T-cell (primary cell): ENCODE measurements around the gene GZMH. TPM values are rescaled to one million over a fixed set of nuclear protein-coding genes. Genes with fewer than 3 reads are reported as not detected.
A peak's percentile ranks its signal among the peaks of the same experiment; 100 is the strongest.
"Not testable (repeated sequence)": the region's sequence is repeated elsewhere in the genome, so short reads cannot be mapped to it uniquely, and the experiment has no call there.

Experiments
- ATAC-seq, 4 experiments: fragments of 200-7000 bp in 3 of 4; fragments of 150-1000 bp in 1 of 4; cut with Tn5 transposase; replicated peaks in 1 of 4; 1 replicate in 3 of 4; 2 replicates in 1 of 4; pipeline ENCODE4 v1.10.0; 2021; ENCODE audit warnings: moderate library complexity in 3 of 4, mild to moderate bottlenecking in 2 of 4, moderate number of reproducible peaks in 1 of 4
- CTCF ChIA-PET, 2 donors: fragments of 300-600 bp; sonication (Branson Sonifier 250); formaldehyde crosslinking; loops; one replicate each; lab custom pipeline; 2022; ENCODE audit warnings: antibody characterized with exemption in 2 of 2; lab: Charles Lee
- POLR2A ChIA-PET, 2 donors: fragments of 300-600 bp; sonication (Branson Sonifier 250); formaldehyde crosslinking; loops; one replicate each; lab custom pipeline; 2022; ENCODE audit warnings: antibody characterized with exemption in 2 of 2; lab: Charles Lee
- DNase-seq, 35 experiments: peaks; one replicate each; pipeline versions ENCODE4 v3.0.0 to v3.0.0-alpha.2; 2013 to 2023
- H3K27ac ChIP-seq: one replicate; pipeline ENCODE4 v1.5.1; 2013; ENCODE audit warnings: low read length
- H3K27me3 ChIP-seq, 2 experiments: replicated peaks in 1 of 2; 1 replicate in 1 of 2; 2 replicates in 1 of 2; pipeline versions ENCODE4 v1.6.1 to v1.7.0; 2013; ENCODE audit warnings: low read length in 1 of 2, mixed read lengths in 1 of 2; ENCODE audit not compliant: control insufficient read depth in 2 of 2, insufficient read depth in 2 of 2; ENCODE audit errors: extremely low read depth in 1 of 2
- H3K36me3 ChIP-seq, 2 donors: 1 replicate in 1 of 2; 2 replicates in 1 of 2; pipeline versions ENCODE4 v1.6.1 to v1.7.0; 2013; ENCODE audit warnings: low read length in 1 of 2; ENCODE audit not compliant: control insufficient read depth in 2 of 2, insufficient read depth in 1 of 2; ENCODE audit errors: extremely low read depth in 1 of 2
- H3K4me1 ChIP-seq, 2 experiments: 1 replicate in 1 of 2; 2 replicates in 1 of 2; pipeline versions ENCODE4 v1.6.1 to v1.7.0; 2013; ENCODE audit warnings: low read length in 2 of 2, mixed read lengths in 1 of 2; ENCODE audit not compliant: insufficient read depth in 2 of 2, control insufficient read depth in 1 of 2; ENCODE audit errors: extremely low read depth in 1 of 2
- H3K4me3 ChIP-seq, 2 donors: 1 replicate in 1 of 2; 2 replicates in 1 of 2; pipeline versions ENCODE4 v1.5.1 to v1.7.0; 2013; ENCODE audit warnings: mild to moderate bottlenecking in 2 of 2, low read length in 1 of 2, moderate library complexity in 1 of 2; ENCODE audit not compliant: control insufficient read depth in 1 of 2; ENCODE audit errors: extremely low read depth in 1 of 2
- H3K9me3 ChIP-seq: 2 replicates; pipeline ENCODE4 v1.7.0; 2013
- H3K27ac Mint-ChIP-seq, 2 donors: one replicate each; pipeline ENCODE4 v1.8.0; 2020 to 2021; ENCODE audit warnings: mild to moderate bottlenecking in 2 of 2, mixed read lengths in 2 of 2
- H3K27me3 Mint-ChIP-seq, 2 donors: one replicate each; pipeline ENCODE4 v1.8.0; 2021 to 2022; ENCODE audit warnings: mixed read lengths in 2 of 2
- H3K36me3 Mint-ChIP-seq: one replicate; pipeline ENCODE4 v1.8.0; 2021; ENCODE audit warnings: mixed read lengths
- H3K4me1 Mint-ChIP-seq, 3 donors: one replicate each; pipeline ENCODE4 v1.8.0; 2020 to 2022; ENCODE audit warnings: mixed read lengths in 3 of 3, mild to moderate bottlenecking in 1 of 3
- H3K4me3 Mint-ChIP-seq, 3 donors: one replicate each; pipeline ENCODE4 v1.8.0; 2020 to 2022; ENCODE audit warnings: mild to moderate bottlenecking in 3 of 3, mixed read lengths in 3 of 3, moderate library complexity in 3 of 3
- H3K9me3 Mint-ChIP-seq, 3 donors: one replicate each; pipeline ENCODE4 v1.8.0; 2020 to 2022; ENCODE audit warnings: mixed read lengths in 3 of 3
- WGBS: methylation state at CpG from one replicate; pipeline ENCODE4 v1.1.5; 2013; ENCODE audit warnings: missing lambda C conversion rate; ENCODE audit not compliant: insufficient coverage; 5-methylcytosine and 5-hydroxymethylcytosine counted together
- total RNA-seq, 35 experiments: library from RNA in 6 of 35; stranded (reverse) in 6 of 35; fragments of 120-200 nt in 1 of 35; gene quantifications; one replicate each; pipeline versions ENCODE4 v1.2.1 to v1.2.4 and lab custom pipeline; 2013 to 2026

Gene GZMH
- total RNA-seq, 5 donors from 2014 or later (not counting 1 experiment from before 2014, with no cell fraction given): 4.0 to 148 (median 21.3) TPM

- no peak overlapping the region for H3K4me3 Mint-ChIP-seq
- H3K27ac ChIP-seq: peak overlapping the region; percentile 35
These were observed 3.9 kb downstream of the GZMH start for GRCh38 chr14:24605435-24606190.

GRCh38 chr14:24597403-24597802 is 12.1 kb downstream of the GZMH start:
- Mint-ChIP-seq H3K4me3 (no peak overlapping the region), H3K9me3 (peaks cover 17 to 36% (median 30%) of the 10 kb centered on the region in 3 donors), H3K4me1 (no peaks in the 10 kb centered on the region), H3K27ac (no peak overlapping the region), H3K27me3 (peaks cover 7 to 22% of the 10 kb centered on the region in 2 donors), H3K36me3 (peaks cover 5% of the 10 kb centered on the region)
- Histone ChIP-seq H3K36me3 (no peaks in the 10 kb centered on the region), H3K9me3 (peaks cover 2% of the 10 kb centered on the region), H3K4me3 (no peak overlapping the region), H3K27me3 (peaks cover 0 to 21% of the 10 kb centered on the region in 2 experiments), H3K27ac (no peak overlapping the region), H3K4me1 (no peaks in the 10 kb centered on the region)
- DNase-seq: no peak
- CTCF ChIA-PET: no interaction called here
- ATAC-seq: no peak
- POLR2A ChIA-PET: no interaction called here

More at GRCh38 chr14:24605435-24606190, 3.9 kb downstream of the GZMH start:
- WGBS: 73% methylated on average over 2 of the region's 3 CpGs
- Histone ChIP-seq H3K27me3 (peaks cover 0 to 12% of the 10 kb centered on the region in 2 experiments), H3K9me3 (no peaks in the 10 kb centered on the region), H3K36me3 (no peaks in the 10 kb centered on the region), H3K4me3 (no peak overlapping the region), H3K4me1 (peaks cover 5 to 42% of the 10 kb centered on the region in 2 experiments)
- H3K4me1 Mint-ChIP-seq: peaks cover 15 to 41% (median 19%) of the 10 kb centered on the region in 3 donors
- ATAC-seq (peak; percentile 67 to 80 (median 78)), DNase-seq (peak in 31 of 35 experiments; percentile 17 to 73 (median 51))
- POLR2A ChIA-PET: no interaction called here
- no peaks in the 10 kb centered on the region for H3K9me3 Mint-ChIP-seq
- no peaks in the 10 kb centered on the region for H3K36me3 Mint-ChIP-seq
- peaks cover 0 to 4% of the 10 kb centered on the region in 2 donors for H3K27me3 Mint-ChIP-seq
- H3K27ac Mint-ChIP-seq: peak overlapping the region in 1 of 2 donors; percentile 71
- CTCF ChIA-PET: interaction anchor here in 1 of 2 donors (0.6 to 0.9 kb wide), 3 partner anchors 55 to 105 kb away, joined by 3 to 8 read pairs (median 3); no protein-coding TSS in a partner anchor

DNA sequence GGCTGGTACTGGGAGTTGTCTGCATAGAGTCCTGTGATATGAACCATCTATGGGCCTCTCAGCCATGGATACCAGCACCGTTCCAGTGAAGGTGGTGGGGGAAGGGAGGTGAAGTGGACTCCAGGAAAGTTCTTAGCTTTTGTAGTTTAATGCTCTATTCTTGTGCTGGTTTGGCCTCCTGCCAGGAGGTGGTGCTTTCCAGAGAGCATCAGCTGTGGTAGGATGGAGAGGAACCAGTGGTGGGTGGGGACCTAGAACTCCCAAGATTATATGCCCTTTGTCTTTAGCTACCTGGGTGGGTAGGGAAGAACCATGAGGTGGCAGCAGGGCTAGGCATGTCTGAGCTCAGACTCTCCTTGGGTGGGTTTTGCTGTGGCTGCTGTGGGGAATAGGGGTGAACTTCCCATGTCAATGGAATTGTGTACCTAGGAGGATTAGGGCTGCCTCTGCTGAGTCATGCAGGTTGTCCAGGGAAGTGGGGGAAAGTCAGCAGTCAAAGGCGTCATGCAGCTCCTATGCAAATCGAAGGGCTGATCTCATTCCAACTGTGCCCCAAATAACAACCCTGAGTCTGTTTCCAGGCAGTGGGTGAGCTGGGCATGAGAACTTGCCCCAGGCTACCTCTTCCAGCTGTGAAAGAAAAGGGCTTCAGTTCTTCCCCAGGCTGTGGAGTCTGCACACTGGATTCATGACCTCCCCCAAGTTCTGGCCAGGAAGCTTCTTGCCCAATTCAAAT is 14.2 kb downstream of the GZMH start:
- ChIA-PET CTCF (no interaction called here), POLR2A (no interaction called here)
- Histone ChIP-seq H3K27ac (no peak overlapping the region), H3K36me3 (no peaks in the 10 kb centered on the region), H3K9me3 (peaks cover 2% of the 10 kb centered on the region), H3K27me3 (peaks cover 0 to 10% of the 10 kb centered on the region in 2 experiments), H3K4me1 (no peaks in the 10 kb centered on the region), H3K4me3 (no peak overlapping the region)
- peaks cover 21 to 36% (median 30%) of the 10 kb centered on the region in 3 donors for H3K9me3 Mint-ChIP-seq
- H3K4me3 Mint-ChIP-seq: no peak overlapping the region
- no peaks in the 10 kb centered on the region for H3K4me1 Mint-ChIP-seq
- ATAC-seq (no peak), DNase-seq (no peak)
- H3K27ac Mint-ChIP-seq: no peak overlapping the region
- H3K27me3 Mint-ChIP-seq: peaks cover 8 to 28% of the 10 kb centered on the region in 2 donors
- H3K36me3 Mint-ChIP-seq: peaks cover 5% of the 10 kb centered on the region
- 73% methylated on average over 2 of the region's 3 CpGs for WGBS

GRCh38 chr14:24591004-24591403 is 18.5 kb downstream of the GZMH start:
- H3K27ac ChIP-seq, H3K4me3 ChIP-seq, CTCF ChIA-PET, H3K4me1 ChIP-seq, H3K4me3 Mint-ChIP-seq, POLR2A ChIA-PET, H3K27me3 ChIP-seq, H3K4me1 Mint-ChIP-seq, H3K9me3 ChIP-seq, H3K36me3 ChIP-seq, H3K36me3 Mint-ChIP-seq, H3K27ac Mint-ChIP-seq, ATAC-seq, DNase-seq: not testable (repeated sequence)
- H3K9me3 Mint-ChIP-seq: peaks cover 9 to 19% (median 17%) of the 10 kb centered on the region in 3 donors
- no CpG with 5 or more reads among the region's 2 CpGs for WGBS
- H3K27me3 Mint-ChIP-seq: peaks cover 5 to 27% of the 10 kb centered on the region in 2 donors

DNA sequence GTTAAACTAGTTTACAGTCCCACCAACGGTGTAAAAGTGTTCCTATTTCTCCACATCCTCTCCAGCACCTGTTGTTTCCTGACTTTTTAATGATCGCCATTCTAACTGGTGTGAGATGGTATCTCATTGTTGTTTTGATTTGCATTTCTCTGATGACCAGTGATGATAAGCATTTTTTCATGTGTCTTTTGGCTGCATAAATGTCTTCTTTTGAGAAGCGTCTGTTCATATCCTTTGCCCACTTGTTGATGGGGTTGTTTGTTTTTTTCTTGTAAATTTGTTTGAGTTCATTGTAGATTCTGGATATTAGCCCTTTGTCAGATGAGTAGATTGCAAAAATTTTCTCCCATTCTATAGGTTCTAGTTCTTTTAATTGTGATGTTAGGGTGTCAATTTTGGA is 25.1 kb downstream of the GZMH start:
- H3K4me3 Mint-ChIP-seq, CTCF ChIA-PET, H3K36me3 Mint-ChIP-seq, H3K9me3 ChIP-seq, H3K27ac Mint-ChIP-seq, H3K4me1 ChIP-seq, H3K4me3 ChIP-seq, H3K36me3 ChIP-seq, ATAC-seq, H3K4me1 Mint-ChIP-seq, H3K27ac ChIP-seq, POLR2A ChIA-PET, H3K27me3 Mint-ChIP-seq, H3K27me3 ChIP-seq, DNase-seq: not testable (repeated sequence)
- WGBS: no CpG with 5 or more reads among the region's 3 CpGs
- peaks cover 5 to 15% (median 13%) of the 10 kb centered on the region in 3 donors for H3K9me3 Mint-ChIP-seq

DNA sequence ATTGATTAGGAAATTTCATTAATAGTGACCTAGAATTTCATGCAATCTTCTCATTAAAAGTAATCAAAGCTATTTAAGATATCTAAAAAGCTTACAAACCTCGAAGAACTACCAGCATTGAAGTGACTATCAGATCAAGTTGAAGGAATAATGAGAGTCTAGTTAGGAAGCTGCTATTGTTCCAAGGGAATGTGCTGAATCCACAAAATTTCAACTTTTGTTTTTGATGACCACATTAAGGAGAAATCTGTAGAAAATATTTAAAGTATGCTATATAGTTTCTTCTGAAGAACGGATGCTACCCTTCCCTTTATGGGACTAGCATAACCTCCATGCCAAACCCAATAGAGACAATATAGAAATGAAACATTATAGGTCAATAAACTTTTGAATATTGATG is 30.9 kb downstream of the GZMH start:
- H3K27me3 ChIP-seq: peaks cover 0 to 8% of the 10 kb centered on the region in 2 experiments
- CTCF ChIA-PET: no interaction called here
- no peaks in the 10 kb centered on the region for H3K9me3 Mint-ChIP-seq
- no peaks in the 10 kb centered on the region for H3K36me3 ChIP-seq
- no peak overlapping the region for H3K4me3 ChIP-seq
- POLR2A ChIA-PET: no interaction called here
- H3K4me3 Mint-ChIP-seq: no peak overlapping the region
- no peaks in the 10 kb centered on the region for H3K36me3 Mint-ChIP-seq
- H3K27me3 Mint-ChIP-seq: peaks cover 0 to 9% of the 10 kb centered on the region in 2 donors
- no CpG with 5 or more reads among the region's 2 CpGs for WGBS
- H3K4me1 ChIP-seq: no peaks in the 10 kb centered on the region
- no peak overlapping the region for H3K27ac Mint-ChIP-seq
- DNase-seq (no peak), ATAC-seq (no peak)
- H3K27ac ChIP-seq: no peak overlapping the region
- H3K4me1 Mint-ChIP-seq: no peaks in the 10 kb centered on the region
- no peaks in the 10 kb centered on the region for H3K9me3 ChIP-seq
